ENCODE results near the gene OR51E1. TPM values are rescaled to one million over a fixed set of nuclear protein-coding genes. Genes with fewer than 3 reads are reported as not detected.

OR51E1 gene
- not detected in 5 replicates for total RNA-seq (2022; extraction: Qiagen RNA extraction)

GRCh38 chr11:4643682-4644081, at the start of gene OR51E1:
Gene OR51E1 (plus strand): TSS chr11:4643982. CDS start chr11:4652527, 8,545 bp downstream.

DNA sequence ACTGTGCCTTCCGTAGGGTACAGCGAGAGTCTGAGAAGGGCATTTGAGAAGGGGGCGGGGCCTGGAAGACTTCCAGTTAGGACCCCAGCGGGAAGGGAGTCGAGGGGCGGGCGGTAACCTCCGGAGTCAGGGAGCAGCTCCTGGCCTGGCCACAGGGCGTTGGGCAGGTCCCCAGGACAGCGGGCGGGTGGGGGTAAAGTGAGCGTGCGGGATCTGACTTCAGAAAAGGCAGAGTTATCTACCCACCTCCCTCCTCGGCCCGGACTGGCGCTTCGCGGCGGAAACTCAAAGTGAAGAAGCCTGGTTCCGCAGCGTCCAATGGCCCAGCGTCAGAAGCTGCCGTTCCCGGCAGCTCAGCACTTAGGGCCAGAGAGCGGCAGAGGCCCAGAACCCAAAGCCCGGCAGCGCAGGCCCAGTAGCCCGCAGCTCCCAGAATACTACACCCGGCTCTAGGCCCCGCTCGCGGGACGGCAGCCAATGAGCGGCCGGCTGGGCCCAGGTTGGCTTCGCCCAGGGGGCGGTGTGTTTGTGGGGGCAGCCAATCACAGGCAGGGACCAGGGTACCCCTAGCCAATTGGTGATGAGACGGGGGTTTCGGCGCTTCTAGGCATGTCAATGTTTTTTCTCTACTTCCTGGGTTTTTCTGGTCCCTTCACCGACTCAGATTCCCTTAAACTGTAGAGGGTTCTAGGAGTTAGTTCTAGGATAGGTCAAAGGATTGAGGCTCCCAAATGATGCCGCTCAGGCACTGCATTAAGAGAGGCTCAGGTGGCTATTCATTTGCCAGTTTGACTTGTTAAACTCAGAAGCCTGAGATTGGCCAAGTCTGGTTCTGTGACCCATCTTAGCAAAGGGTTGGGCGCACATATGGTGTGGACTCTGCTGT, 35.8 kb upstream of the OR51E1 start, which contains the start of gene TRIM68:
Gene TRIM68 (minus strand): TSS at position 451 of the 886 bp plus-strand sequence. CDS start 2,727 bp downstream, outside the sequence.

GRCh38 chr11:4636962-4637661, 6.7 kb upstream of the OR51E1 start, which contains the start of gene OR51D1:
Gene OR51D1 (plus strand): TSS chr11:4637477. CDS start chr11:4639791, 2,314 bp downstream.

GRCh38 chr11:4697585-4697984, 53.8 kb downstream of the OR51E1 start, which contains the start of gene OR51E2:
Gene OR51E2 (minus strand): TSS chr11:4697853. CDS start chr11:4682711, 15,142 bp downstream.

DNA sequence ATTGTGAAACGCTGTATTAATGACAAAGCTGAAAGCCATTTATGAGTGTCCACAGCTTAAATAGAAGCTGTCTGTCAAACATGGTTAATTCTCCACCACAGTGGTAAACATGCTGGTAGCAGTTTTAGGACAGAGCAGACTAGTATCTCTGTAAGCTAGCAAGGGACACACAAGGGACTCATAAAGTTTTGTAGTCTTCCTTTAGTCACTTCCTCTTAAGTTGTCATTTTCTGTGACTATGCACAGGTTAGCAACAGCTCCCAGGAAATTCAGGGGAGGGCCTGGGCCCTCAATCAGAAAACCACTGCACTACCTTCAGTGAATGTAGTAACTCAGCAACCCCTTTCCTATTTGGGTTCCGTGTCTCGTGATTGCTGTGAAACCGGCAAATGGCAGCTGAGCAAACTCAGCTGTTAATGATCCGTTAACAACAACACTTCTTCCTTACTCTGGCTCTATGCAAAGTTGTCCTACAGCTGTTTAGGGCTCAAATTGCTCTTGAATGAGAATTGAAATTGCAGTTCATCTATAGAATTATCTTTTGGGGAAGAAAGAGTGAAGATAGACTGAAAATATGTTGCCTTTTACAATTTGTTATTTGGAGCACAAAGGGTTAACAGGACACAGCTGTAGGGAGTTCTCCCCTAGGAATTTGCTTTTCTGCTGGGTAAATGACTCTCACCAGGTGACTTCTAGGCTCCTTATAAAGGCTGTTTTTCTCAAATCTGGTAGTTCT, 60.4 kb downstream of the OR51E1 start, which contains the start of gene MMP26:
Gene MMP26 (plus strand): TSS at position 731 of the 736 bp plus-strand sequence.

Other genes with a start within 250 kb of the OR51E1 start
- gene OR52K2, start 194.7 kb upstream of the OR51E1 start, total RNA-seq (2022; extraction: Qiagen RNA extraction) = not detected in 5 replicates
- not detected in 5 replicates for gene OR52K1, start 161.3 kb upstream of the OR51E1 start, total RNA-seq (2022; extraction: Qiagen RNA extraction)
- not detected in 5 replicates for gene OR52M1, start 98.8 kb upstream of the OR51E1 start, total RNA-seq (2022; extraction: Qiagen RNA extraction)
- gene OR52I2, start 62.2 kb upstream of the OR51E1 start, total RNA-seq (2022; extraction: Qiagen RNA extraction) = not detected in 5 replicates
- not detected in 5 replicates for gene OR52I1, start 49.9 kb upstream of the OR51E1 start, total RNA-seq (2022; extraction: Qiagen RNA extraction)
- gene TRIM68, start 35.8 kb upstream of the OR51E1 start, total RNA-seq (2022; extraction: Qiagen RNA extraction) = 7.6 to 9.6 TPM (median 8.4 TPM) in 5 replicates
- gene OR51D1, start 6.5 kb upstream of the OR51E1 start, total RNA-seq (2022; extraction: Qiagen RNA extraction) = not detected in 5 replicates
- not detected in 5 replicates for gene OR51E2, start 53.9 kb downstream of the OR51E1 start, total RNA-seq (2022; extraction: Qiagen RNA extraction)
- not detected in 5 replicates for gene MMP26, start 60.8 kb downstream of the OR51E1 start, total RNA-seq (2022; extraction: Qiagen RNA extraction)
- gene OR51F1, start 126.0 kb downstream of the OR51E1 start, total RNA-seq (2022; extraction: Qiagen RNA extraction) = not detected in 5 replicates
- gene OR52R1, start 160.4 kb downstream of the OR51E1 start, total RNA-seq (2022; extraction: Qiagen RNA extraction) = not detected in 5 replicates
- gene OR51F2, start 177.3 kb downstream of the OR51E1 start, total RNA-seq (2022; extraction: Qiagen RNA extraction) = not detected in 5 replicates
- not detected in 5 replicates for gene OR51S1, start 205.2 kb downstream of the OR51E1 start, total RNA-seq (2022; extraction: Qiagen RNA extraction)
- not detected in 5 replicates for gene OR51T1, start 237.9 kb downstream of the OR51E1 start, total RNA-seq (2022; extraction: Qiagen RNA extraction)